Muscle layer of colon (tissue), 2 donors: ENCODE measurements around the gene FAM241A.
"Not testable (repeated sequence)": the region's sequence is repeated elsewhere in the genome, so short reads cannot be mapped to it uniquely, and the experiment has no call there.

Experiments used
- H3K27ac ChIP-seq: one replicate; pipeline ENCODE4 v1.7.0; 2013; ENCODE audit warnings: low read depth, mild to moderate bottlenecking, low read length, moderate library complexity
- H3K27me3 ChIP-seq, 2 donors: one replicate each; pipeline ENCODE4 v1.7.0; 2013; ENCODE audit warnings: low read length in 2 of 2, mild to moderate bottlenecking in 2 of 2; ENCODE audit not compliant: insufficient read depth in 2 of 2, control insufficient read depth in 1 of 2
- H3K36me3 ChIP-seq: one replicate; pipeline ENCODE4 v1.7.0; 2013; ENCODE audit warnings: mild to moderate bottlenecking, low read length; ENCODE audit not compliant: insufficient read depth
- H3K4me1 ChIP-seq: one replicate; pipeline ENCODE4 v1.7.0; 2013; ENCODE audit warnings: mild to moderate bottlenecking, low read length; ENCODE audit not compliant: insufficient read depth
- H3K4me3 ChIP-seq, 2 donors: one replicate each; pipeline ENCODE4 v1.7.0; 2013; ENCODE audit warnings: low read length in 2 of 2, low read depth in 1 of 2, mild to moderate bottlenecking in 1 of 2, moderate library complexity in 1 of 2
- H3K9ac ChIP-seq: one replicate; pipeline ENCODE4 v1.7.0; 2013; ENCODE audit warnings: low read length
- H3K9me3 ChIP-seq: one replicate; pipeline ENCODE4 v1.7.0; 2013; ENCODE audit warnings: mild to moderate bottlenecking, low read length
- donor health status: abdominal sarcoma.
- donor health status: Adenocarcinoma of cecum.

FAM241A gene

DNA sequence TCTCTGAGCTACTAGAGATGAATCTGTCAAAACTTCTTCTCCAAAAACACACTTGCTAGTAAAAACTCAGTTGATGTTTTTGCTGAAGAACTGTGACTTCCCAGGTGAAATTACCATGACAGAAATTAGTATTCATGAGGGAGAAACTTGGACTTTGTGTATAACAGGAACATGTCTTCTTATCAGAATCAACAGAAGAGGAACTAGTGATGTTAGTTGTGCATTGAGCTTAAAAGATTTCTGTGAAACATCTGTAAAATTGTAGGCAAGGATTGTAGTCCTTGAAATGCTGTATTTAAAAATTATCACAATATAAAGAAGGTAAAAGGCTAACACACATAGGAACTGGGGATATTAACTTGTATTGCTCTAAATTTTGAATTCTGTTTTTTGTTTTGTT lies 11.3 kb downstream of the FAM241A start:
- Histone ChIP-seq H3K27me3 (no peaks in the 10 kb centered on the region), H3K9me3 (no peaks in the 10 kb centered on the region), H3K4me1 (no peaks in the 10 kb centered on the region), H3K9ac (no peak overlapping the region), H3K4me3 (no peak overlapping the region), H3K36me3 (no peaks in the 10 kb centered on the region), H3K27ac (no peak overlapping the region)

DNA sequence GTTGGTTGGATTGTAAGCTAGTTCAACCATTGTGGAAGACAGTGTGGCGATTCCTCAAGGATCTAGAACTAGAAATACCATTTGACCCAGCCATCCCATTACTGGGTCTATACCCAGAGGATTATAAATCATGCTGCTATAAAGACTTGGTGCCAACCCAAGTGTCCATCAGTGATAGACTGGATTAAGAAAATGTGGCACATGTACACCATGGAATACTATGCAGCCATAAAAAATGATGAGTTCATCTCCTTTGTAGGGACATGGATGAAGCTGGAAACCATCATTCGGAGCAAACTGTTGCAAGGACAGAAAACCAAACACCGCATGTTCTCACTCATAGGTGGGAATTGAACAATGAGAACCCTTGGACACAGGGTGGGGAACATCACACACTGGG lies 18.5 kb downstream of the FAM241A start:
- H3K4me3 ChIP-seq, H3K27ac ChIP-seq: not testable (repeated sequence)

DNA sequence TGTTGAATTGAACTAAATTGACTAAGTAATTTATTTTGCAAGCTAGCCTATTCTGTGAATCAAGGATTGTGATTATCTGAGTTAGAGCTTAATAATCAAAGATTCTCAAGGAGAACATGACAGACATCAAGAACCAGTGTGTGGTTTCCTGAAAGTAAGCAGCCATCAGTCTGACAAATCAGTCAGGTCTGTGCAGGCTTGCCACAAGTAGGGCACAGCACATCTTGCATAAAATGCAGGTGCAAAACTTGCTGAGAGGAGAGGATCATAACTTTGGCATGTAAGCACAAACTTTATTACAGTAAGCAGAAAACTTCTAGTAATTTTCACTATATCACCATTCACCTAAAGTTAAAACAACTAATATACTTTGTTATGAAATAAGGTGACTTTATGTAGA lies 22.5 kb downstream of the FAM241A start:
- Histone ChIP-seq H3K27me3 (no peaks in the 10 kb centered on the region), H3K9me3 (no peaks in the 10 kb centered on the region), H3K9ac (no peak overlapping the region), H3K4me3 (no peak overlapping the region), H3K27ac (no peak overlapping the region), H3K4me1 (no peaks in the 10 kb centered on the region), H3K36me3 (no peaks in the 10 kb centered on the region)

More for the DNA sequence above, 18.5 kb downstream of the FAM241A start:
- not testable (repeated sequence) for H3K9me3 ChIP-seq, H3K4me1 ChIP-seq, H3K27me3 ChIP-seq, H3K9ac ChIP-seq, H3K36me3 ChIP-seq

DNA sequence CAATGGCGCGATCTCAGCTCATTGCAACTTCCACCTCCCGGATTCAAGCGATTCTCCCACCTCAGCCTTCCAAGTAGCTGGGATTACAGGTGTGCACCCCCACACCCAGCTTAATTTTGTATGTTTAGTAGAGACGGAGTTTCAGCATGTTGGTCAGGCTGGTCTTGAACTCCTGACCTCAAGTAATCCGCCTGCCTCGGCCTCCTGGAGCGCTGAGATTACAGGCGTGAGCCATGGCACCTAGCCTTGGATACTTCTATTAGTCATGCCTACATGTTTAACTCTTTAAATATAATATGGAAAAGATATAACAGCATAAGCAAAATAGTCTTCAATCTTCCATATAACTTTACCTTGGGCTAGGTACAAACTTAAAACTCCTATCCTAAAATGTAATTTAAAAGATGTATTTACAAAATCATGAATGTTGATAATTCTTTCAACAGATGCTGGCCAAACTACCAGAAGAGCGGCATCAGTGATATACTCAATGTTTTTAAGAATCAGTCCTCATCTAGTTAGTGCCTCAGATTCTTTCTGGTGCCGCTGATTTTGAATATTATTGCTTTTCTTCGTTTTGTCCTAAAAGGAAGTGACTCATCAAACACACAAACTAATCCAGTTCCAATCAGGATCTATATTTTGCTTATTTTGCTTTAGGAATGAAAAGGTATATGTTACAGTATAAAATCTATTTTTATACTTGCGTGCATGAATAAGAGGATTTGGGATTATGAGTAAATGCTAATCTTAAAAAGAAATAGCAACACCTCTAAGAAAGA lies 23.7 kb downstream of the FAM241A start:
- Histone ChIP-seq H3K4me1 (no peaks in the 10 kb centered on the region), H3K4me3 (no peak overlapping the region), H3K27ac (no peak overlapping the region), H3K27me3 (no peaks in the 10 kb centered on the region), H3K36me3 (no peaks in the 10 kb centered on the region), H3K9ac (no peak overlapping the region), H3K9me3 (no peaks in the 10 kb centered on the region)

DNA sequence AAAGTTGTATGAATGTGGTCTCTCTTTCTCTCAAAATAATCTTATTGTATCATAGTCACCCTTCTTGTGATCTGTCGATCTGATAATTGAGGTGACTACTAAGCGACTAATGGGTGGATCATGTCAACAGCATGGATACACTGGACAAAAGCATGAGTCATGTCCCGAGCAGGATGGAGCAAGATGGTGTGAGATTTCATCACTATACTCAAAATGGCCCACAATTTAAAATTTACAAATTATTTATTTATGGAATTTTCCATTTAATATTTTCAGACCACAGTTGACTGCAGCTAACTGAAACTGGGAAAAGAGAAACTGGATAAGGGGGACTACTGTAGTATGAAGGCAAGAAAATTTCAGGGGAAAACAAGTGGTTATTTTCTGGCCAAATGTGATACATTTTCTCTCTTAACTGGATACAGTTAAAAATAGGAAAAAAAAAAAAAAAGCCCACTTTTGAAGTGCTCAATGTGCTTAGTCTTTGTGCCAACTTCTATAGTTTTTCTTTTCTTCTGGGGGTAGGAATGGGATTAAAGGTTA lies 25.3 kb downstream of the FAM241A start:
- no peak overlapping the region for H3K4me3 ChIP-seq
- no peaks in the 10 kb centered on the region for H3K27me3 ChIP-seq
- H3K27ac ChIP-seq: no peak overlapping the region
- H3K9ac ChIP-seq: no peak overlapping the region
- H3K9me3 ChIP-seq: no peaks in the 10 kb centered on the region
- H3K36me3 ChIP-seq: no peaks in the 10 kb centered on the region
- H3K4me1 ChIP-seq: no peaks in the 10 kb centered on the region

DNA sequence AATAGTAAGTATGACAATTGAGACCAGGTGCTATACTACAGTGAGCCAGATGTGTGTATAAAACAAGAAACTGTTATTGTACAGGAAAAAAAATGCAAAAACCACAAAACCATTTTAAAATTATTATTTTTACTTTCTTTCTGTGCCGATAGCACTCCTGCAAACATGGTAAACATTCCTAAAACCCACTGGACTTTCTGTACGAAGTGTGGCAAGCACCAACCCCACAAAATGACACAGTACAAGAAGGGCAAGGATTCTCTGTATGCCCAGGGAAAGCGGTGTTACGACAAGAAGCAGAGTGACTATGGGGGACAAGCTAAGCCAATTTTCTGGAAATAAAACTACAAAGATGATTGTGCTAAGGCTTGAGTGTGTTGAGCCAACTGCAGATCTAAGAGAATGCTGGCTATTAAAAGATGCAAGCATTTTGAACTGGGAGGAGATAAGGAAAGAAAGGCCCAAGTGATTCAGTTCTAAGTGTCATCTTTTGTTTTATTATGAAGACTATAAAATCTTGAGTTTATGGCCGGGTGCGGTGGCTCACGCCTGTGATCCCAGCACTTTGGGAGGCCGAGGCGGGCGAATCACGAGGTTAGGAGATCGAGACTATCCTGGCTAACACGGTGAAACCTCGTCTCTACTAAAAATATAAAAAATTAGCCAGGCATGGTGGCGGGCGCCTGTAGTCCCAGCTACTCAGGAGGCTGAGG lies 26.0 kb downstream of the FAM241A start:
- H3K36me3 ChIP-seq, H3K9me3 ChIP-seq, H3K27ac ChIP-seq, H3K4me1 ChIP-seq, H3K27me3 ChIP-seq, H3K9ac ChIP-seq, H3K4me3 ChIP-seq: not testable (repeated sequence)

DNA sequence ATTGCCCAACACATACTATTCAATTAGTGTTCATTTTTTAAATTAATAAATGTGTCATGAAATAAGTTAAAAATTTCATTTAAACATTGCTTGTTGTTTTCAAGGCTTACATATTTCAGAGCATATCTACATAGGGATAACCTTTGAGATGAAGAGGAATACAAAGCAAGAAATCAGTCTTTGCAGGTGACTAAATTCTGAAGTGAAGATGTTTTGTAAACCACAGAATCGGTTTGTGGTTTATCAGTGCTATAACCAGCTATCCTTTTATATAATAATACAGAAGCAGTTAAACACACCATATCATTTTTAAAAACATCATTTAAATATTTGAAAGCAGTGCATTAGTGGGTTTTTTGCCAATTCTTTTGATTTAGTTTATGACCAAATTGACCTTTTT lies 26.9 kb downstream of the FAM241A start:
- Histone ChIP-seq H3K27ac (no peak overlapping the region), H3K27me3 (no peaks in the 10 kb centered on the region), H3K4me3 (no peak overlapping the region), H3K36me3 (no peaks in the 10 kb centered on the region), H3K9ac (no peak overlapping the region), H3K9me3 (no peaks in the 10 kb centered on the region), H3K4me1 (no peaks in the 10 kb centered on the region)

DNA sequence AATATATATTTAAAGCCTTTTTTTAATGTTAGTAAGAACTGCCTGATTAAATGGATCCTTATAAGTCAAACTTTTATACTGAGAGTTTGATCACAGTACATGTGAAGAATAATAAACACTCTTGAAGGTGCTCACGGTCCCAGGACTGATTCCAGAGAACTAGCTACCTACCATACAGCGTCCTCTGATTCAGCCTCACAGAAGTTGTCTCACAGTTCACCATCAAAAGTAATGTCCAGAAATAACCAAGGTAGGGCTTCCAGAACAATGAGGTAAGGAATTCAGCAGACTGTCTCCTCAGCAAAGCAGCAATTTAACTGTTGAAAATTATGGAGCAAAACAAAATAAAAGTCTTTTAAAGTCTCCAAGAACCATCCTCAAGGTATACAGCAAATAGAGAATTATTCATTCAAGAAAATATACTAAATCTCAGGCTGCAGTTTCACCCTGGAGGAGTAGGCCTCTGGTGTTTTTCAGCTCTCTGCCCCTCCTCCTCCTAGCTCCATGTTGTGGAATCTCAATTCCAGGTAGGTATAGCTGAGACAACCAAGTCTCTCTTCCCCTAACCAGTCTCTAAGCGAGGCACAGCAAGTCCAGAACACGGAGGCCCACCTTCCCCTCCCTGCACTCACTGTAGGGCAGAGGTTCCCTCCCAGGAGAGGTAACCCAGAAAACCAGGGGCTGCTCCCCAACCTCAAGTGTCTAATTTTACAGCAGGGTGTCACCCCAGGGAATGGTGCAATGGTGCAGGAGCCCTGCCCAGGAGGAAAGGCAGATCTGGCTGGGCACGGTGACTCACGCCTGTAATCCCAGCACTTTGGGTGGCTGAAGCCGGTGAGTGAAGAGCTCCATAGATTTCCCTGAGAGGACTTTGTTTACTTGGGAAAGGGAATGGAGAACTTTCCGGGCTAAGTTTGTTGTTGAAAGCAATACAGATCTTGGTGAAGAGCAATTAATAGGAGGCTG lies 28.6 kb downstream of the FAM241A start:
- Histone ChIP-seq H3K36me3 (no peaks in the 10 kb centered on the region), H3K9ac (no peak overlapping the region), H3K4me3 (no peak overlapping the region), H3K27ac (no peak overlapping the region), H3K4me1 (no peaks in the 10 kb centered on the region), H3K9me3 (no peaks in the 10 kb centered on the region), H3K27me3 (no peaks in the 10 kb centered on the region)

DNA sequence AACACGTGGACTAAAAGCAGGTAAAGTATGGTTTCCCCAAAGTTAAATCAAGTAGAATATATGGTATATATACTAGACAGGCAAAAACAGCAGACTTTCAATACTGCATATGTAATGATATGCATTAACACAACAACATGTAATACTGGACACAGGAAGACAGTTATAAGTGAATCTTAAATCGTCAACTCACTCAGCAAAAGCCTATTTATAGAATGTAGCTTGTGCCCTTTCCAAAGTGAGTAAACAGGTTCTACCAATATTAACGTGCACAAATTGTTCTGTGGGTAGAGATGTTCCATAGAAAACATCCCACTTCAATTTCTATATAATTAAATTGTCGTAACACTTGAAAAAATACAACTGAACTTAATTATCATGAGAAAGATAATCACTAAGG lies 30.6 kb downstream of the FAM241A start:
- Histone ChIP-seq H3K27me3 (no peaks in the 10 kb centered on the region), H3K27ac (no peak overlapping the region), H3K4me1 (no peaks in the 10 kb centered on the region), H3K9ac (no peak overlapping the region), H3K36me3 (no peaks in the 10 kb centered on the region), H3K4me3 (no peak overlapping the region), H3K9me3 (no peaks in the 10 kb centered on the region)

DNA sequence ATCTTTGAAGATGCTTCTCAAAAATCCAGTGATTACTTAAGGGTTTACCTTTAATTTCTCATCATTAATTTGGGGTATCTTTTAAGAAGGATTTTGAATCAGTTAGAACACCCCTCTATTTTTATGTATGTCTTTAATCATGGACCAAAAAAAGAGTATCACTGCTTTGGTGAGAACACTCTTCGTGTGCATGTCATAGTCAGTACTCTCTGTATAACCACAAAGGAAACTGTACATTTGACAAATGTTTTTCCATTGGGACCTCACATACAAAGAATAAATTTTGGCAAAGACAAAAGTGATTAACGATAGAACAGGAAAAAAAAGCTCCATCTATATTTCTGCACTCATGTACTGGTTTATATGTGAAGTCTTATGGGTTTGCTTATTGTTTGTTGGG lies 31.3 kb downstream of the FAM241A start:
- Histone ChIP-seq H3K4me1 (peaks cover 3% of the 10 kb centered on the region), H3K27ac (no peak overlapping the region), H3K36me3 (no peaks in the 10 kb centered on the region), H3K27me3 (no peaks in the 10 kb centered on the region), H3K4me3 (no peak overlapping the region), H3K9me3 (no peaks in the 10 kb centered on the region), H3K9ac (no peak overlapping the region)

DNA sequence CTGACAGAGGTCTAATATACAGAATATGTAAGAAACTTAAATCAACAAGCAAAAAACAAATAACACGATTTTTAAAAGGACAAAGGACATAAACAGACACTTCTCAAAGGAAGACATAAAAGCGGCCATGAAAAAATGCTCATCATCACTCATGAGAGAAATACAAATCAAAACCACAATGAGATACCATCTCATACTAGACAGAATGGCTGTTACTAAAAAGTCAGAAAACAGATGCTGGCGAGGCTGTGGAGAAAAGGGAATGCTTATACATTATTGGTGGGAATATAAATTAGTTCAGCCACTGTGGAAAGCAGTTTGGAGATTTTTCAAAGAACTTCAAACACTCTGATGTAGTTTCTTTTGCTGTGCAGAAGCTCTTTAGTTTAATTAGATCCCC lies 33.5 kb downstream of the FAM241A start:
- not testable (repeated sequence) for H3K36me3 ChIP-seq, H3K9me3 ChIP-seq, H3K4me3 ChIP-seq, H3K27ac ChIP-seq, H3K4me1 ChIP-seq, H3K27me3 ChIP-seq, H3K9ac ChIP-seq
